ENCODE measurements around the gene SLC25A34.

The SLC25A34 gene

GRCh38 chr1:15768388-15768787, 32.3 kb downstream of the SLC25A34 start:
- FAIRE-seq (no peak), DNase-seq (ENCODE audit: insufficient read length) (no peak)
- TF ChIP-seq TAF1 (IDR thresholded peaks at IDR 0.05; ENCODE audit: borderline replicate concordance, low read depth, low read length) (no peak), POLR2AphosphoS5 (IDR thresholded peaks at IDR 0.05; ENCODE audit: low read depth, low read length) (no peak), POLR2A (IDR thresholded peaks at IDR 0.05; ENCODE audit: low read depth, low read length) (no peak)

GRCh38 chr1:15770313-15770962, 34.4 kb downstream of the SLC25A34 start:
- FAIRE-seq (no peak), DNase-seq (ENCODE audit: insufficient read length) (no peak)
- TF ChIP-seq TAF1 (IDR thresholded peaks at IDR 0.05; ENCODE audit: borderline replicate concordance, low read depth, low read length) (no peak), POLR2A (IDR thresholded peaks at IDR 0.05; ENCODE audit: low read depth, low read length) (no peak), POLR2AphosphoS5 (IDR thresholded peaks at IDR 0.05; ENCODE audit: low read depth, low read length) (no peak)

- TF ChIP-seq POLR2AphosphoS5 (IDR thresholded peaks at IDR 0.05; ENCODE audit: low read depth, low read length) (no peak), POLR2A (IDR thresholded peaks at IDR 0.05; ENCODE audit: low read depth, low read length) (no peak), TAF1 (IDR thresholded peaks at IDR 0.05; ENCODE audit: borderline replicate concordance, low read depth, low read length) (no peak)
- FAIRE-seq: no peak
- no peak for DNase-seq (ENCODE audit: insufficient read length)
These were observed 35.9 kb downstream of the SLC25A34 start for GRCh38 chr1:15771836-15772515.

- DNase-seq (ENCODE audit: insufficient read length): no peak
- TF ChIP-seq POLR2AphosphoS5 (IDR thresholded peaks at IDR 0.05; ENCODE audit: low read depth, low read length) (no peak), POLR2A (IDR thresholded peaks at IDR 0.05; ENCODE audit: low read depth, low read length) (no peak), TAF1 (IDR thresholded peaks at IDR 0.05; ENCODE audit: borderline replicate concordance, low read depth, low read length) (no peak)
- FAIRE-seq: no peak
These were observed 39.6 kb downstream of the SLC25A34 start for GRCh38 chr1:15775706-15776105.

- TF ChIP-seq POLR2AphosphoS5 (IDR thresholded peaks at IDR 0.05; ENCODE audit: low read depth, low read length) (no peak), TAF1 (IDR thresholded peaks at IDR 0.05; ENCODE audit: borderline replicate concordance, low read depth, low read length) (no peak), POLR2A (IDR thresholded peaks at IDR 0.05; ENCODE audit: low read depth, low read length) (no peak)
- DNase-seq (ENCODE audit: insufficient read length) (no peak), FAIRE-seq (no peak)
These were observed 42.0 kb downstream of the SLC25A34 start for GRCh38 chr1:15777909-15778707.

- FAIRE-seq (no peak), DNase-seq (ENCODE audit: insufficient read length) (no peak)
- TF ChIP-seq TAF1 (IDR thresholded peaks at IDR 0.05; ENCODE audit: borderline replicate concordance, low read depth, low read length) (no peak), POLR2AphosphoS5 (IDR thresholded peaks at IDR 0.05; ENCODE audit: low read depth, low read length) (no peak), POLR2A (IDR thresholded peaks at IDR 0.05; ENCODE audit: low read depth, low read length) (no peak)
These were observed 49.6 kb downstream of the SLC25A34 start for GRCh38 chr1:15785683-15786082.

- no peak for DNase-seq (ENCODE audit: insufficient read length)
- TF ChIP-seq POLR2AphosphoS5 (IDR thresholded peaks at IDR 0.05; ENCODE audit: low read depth, low read length): no peak
- no peak for TF ChIP-seq POLR2A (IDR thresholded peaks at IDR 0.05; ENCODE audit: low read depth, low read length)
- no peak for TF ChIP-seq TAF1 (IDR thresholded peaks at IDR 0.05; ENCODE audit: borderline replicate concordance, low read depth, low read length)
- no peak for FAIRE-seq
These were observed 50.5 kb downstream of the SLC25A34 start for GRCh38 chr1:15786581-15786980.

GRCh38 chr1:15788624-15789301, 52.7 kb downstream of the SLC25A34 start:
- FAIRE-seq: no peak
- DNase-seq (ENCODE audit: insufficient read length): no peak
- TF ChIP-seq POLR2AphosphoS5 (IDR thresholded peaks at IDR 0.05; ENCODE audit: low read depth, low read length) (no peak), TAF1 (IDR thresholded peaks at IDR 0.05; ENCODE audit: borderline replicate concordance, low read depth, low read length) (no peak)
